ENCODE data around the gene DDX5. TPM values are rescaled to one million over a fixed set of nuclear protein-coding genes. Genes with fewer than 3 reads are reported as not detected.

The DDX5 gene
- total RNA-seq, 1 experiment from 2014 or later, result 798 TPM

DNA sequence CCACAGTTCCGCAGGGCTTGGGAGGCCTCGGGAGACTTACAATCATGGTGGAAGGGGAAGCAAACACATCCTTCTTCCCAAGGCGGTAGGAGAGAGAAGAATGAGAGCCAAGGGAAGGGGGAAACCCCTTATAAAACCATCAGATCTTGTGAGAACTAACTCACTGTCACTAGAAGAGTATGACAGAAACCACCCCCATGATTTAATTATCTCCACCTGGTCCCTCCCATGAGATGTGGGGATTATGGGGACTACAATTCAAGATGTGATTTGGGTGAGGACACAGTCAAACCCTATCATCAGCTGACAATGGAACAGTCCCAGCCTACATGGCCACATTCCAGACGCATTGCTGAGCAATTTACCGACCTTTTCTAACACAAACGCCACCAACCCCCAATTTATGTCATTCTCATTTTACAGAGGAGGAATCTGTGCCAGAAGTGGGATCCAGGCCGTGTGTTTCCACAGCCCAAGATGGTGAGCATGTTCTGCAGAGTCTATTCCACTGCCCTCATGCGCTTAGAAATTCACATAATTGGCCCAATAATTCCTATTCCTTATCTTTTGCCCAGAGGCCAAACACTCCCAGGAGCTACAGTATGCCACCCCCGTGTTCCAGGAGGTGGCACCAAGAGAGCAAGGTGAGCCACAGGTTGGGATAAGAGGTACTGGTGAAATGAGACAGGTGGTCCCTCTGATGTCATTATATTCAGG, 39.9 kb downstream of the DDX5 start:
- Histone ChIP-seq H3K4me2 (ENCODE audit: low read length) (peak overlapping the region; percentile 2; the same call in 1 of the 2 replicates), H3K9me2 (ENCODE audit: insufficient read depth) (no peaks in the 10 kb centered on the region), H4K20me1 (ENCODE audit: insufficient read depth) (no peaks in the 10 kb centered on the region), H3K9me3 (ENCODE audit: control insufficient read depth in 1 of 2, insufficient read depth in 1 of 2, low read depth in 1 of 2, low read length in 2 of 2) (no peaks in the 10 kb centered on the region), H3K36me3 (ENCODE audit: control insufficient read depth in 1 of 2, insufficient read depth in 2 of 2, low read length in 2 of 2) (no peaks in the 10 kb centered on the region), H3K27me3 (ENCODE audit: insufficient read depth, low read length) (no peaks in the 10 kb centered on the region), H3K4me1 (ENCODE audit: control insufficient read depth in 1 of 2, insufficient read depth in 2 of 2, low read length in 2 of 2) (peaks cover 4 to 11% of the 10 kb centered on the region in 2 experiments; a peak in 2 of 4 replicates), H2AFZ (ENCODE audit: low read depth, low read length, poor library complexity, severe bottlenecking) (no peak overlapping the region), H3K9ac (ENCODE audit: low read length) (no peak overlapping the region), H3K4me3 (replicated peaks in 1 of 2; ENCODE audit: low read depth in 1 of 2, low read length in 2 of 2) (no peak overlapping the region), H3K79me2 (ENCODE audit: insufficient read depth, low read length) (no peaks in the 10 kb centered on the region), H3K27ac (ENCODE audit: low read depth, low read length) (no peak overlapping the region)
- ChIA-PET CTCF (interaction anchor here (1.9 kb wide), 1 partner anchor 25 kb away, joined by 8 read pairs; no protein-coding TSS in a partner anchor), POLR2A (no interaction called here), RAD21 (ENCODE audit: low non-redundant PET in 1 of 2, low total read pairs in 2 of 2, uncharacterized antibody in 2 of 2, unreplicated experiment in 2 of 2) (no interaction called here)
- DNase-seq (ENCODE audit: low read depth, low spot score) (no peak), ATAC-seq (no peak)
- intact Hi-C loops (cut with micrococcal nuclease), result no loop called here
- no TSS peak for BruUV-seq (replicated peaks)
- TF ChIP-seq CEBPB (IDR thresholded peaks at IDR 0.05; ENCODE audit: low read depth) (no peak), ELF1 (IDR thresholded peaks at IDR 0.05; ENCODE audit: borderline replicate concordance, low read depth) (no peak), CBX3 (IDR thresholded peaks at IDR 0.05; ENCODE audit: low read depth) (no peak), JUND (IDR thresholded peaks at IDR 0.05) (no peak), FOSL1 (IDR thresholded peaks at IDR 0.05; ENCODE audit: low read depth) (no peak)
- TF ChIP-seq, protein P1, sequence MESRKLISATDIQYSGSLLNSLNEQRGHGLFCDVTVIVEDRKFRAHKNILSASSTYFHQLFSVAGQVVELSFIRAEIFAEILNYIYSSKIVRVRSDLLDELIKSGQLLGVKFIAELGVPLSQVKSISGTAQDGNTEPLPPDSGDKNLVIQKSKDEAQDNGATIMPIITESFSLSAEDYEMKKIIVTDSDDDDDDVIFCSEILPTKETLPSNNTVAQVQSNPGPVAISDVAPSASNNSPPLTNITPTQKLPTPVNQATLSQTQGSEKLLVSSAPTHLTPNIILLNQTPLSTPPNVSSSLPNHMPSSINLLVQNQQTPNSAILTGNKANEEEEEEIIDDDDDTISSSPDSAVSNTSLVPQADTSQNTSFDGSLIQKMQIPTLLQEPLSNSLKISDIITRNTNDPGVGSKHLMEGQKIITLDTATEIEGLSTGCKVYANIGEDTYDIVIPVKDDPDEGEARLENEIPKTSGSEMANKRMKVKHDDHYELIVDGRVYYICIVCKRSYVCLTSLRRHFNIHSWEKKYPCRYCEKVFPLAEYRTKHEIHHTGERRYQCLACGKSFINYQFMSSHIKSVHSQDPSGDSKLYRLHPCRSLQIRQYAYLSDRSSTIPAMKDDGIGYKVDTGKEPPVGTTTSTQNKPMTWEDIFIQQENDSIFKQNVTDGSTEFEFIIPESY (IDR thresholded peaks at IDR 0.05; ENCODE audit: extremely low read depth, insufficient replicate concordance, low read length), result no peak
- TF ChIP-seq, protein P2, sequence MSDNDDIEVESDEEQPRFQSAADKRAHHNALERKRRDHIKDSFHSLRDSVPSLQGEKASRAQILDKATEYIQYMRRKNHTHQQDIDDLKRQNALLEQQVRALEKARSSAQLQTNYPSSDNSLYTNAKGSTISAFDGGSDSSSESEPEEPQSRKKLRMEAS (IDR thresholded peaks at IDR 0.05), result no peak
- TF ChIP-seq, protein P3, sequence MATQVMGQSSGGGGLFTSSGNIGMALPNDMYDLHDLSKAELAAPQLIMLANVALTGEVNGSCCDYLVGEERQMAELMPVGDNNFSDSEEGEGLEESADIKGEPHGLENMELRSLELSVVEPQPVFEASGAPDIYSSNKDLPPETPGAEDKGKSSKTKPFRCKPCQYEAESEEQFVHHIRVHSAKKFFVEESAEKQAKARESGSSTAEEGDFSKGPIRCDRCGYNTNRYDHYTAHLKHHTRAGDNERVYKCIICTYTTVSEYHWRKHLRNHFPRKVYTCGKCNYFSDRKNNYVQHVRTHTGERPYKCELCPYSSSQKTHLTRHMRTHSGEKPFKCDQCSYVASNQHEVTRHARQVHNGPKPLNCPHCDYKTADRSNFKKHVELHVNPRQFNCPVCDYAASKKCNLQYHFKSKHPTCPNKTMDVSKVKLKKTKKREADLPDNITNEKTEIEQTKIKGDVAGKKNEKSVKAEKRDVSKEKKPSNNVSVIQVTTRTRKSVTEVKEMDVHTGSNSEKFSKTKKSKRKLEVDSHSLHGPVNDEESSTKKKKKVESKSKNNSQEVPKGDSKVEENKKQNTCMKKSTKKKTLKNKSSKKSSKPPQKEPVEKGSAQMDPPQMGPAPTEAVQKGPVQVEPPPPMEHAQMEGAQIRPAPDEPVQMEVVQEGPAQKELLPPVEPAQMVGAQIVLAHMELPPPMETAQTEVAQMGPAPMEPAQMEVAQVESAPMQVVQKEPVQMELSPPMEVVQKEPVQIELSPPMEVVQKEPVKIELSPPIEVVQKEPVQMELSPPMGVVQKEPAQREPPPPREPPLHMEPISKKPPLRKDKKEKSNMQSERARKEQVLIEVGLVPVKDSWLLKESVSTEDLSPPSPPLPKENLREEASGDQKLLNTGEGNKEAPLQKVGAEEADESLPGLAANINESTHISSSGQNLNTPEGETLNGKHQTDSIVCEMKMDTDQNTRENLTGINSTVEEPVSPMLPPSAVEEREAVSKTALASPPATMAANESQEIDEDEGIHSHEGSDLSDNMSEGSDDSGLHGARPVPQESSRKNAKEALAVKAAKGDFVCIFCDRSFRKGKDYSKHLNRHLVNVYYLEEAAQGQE (IDR thresholded peaks at IDR 0.05; ENCODE audit: low read depth), result no peak
